H1 (cell line): ENCODE measurements around the gene PBX1. TPM values are rescaled to one million over a fixed set of nuclear protein-coding genes. Genes with fewer than 3 reads are reported as not detected.

Source experiments
- CTCF ChIA-PET: fragments of 300-600 bp; sonication (Branson Sonifier 250); formaldehyde crosslinking; loops from one replicate; lab custom pipeline; 2021; ENCODE audit not compliant: partially characterized antibody; lab: Charles Lee
- POLR2A ChIA-PET: fragments of 300-600 bp; sonication (Branson Sonifier 250); formaldehyde crosslinking; loops from one replicate; lab custom pipeline; 2021; ENCODE audit warnings: inconsistent platforms; ENCODE audit not compliant: partially characterized antibody; lab: Charles Lee
- DNase-seq, 2 experiments: peaks; one replicate each; pipeline versions ENCODE4 v3.0.0 to v3.0.0-alpha.2; 2010 to 2022; ENCODE audit warnings: low spot score in 2 of 2, low read depth in 1 of 2, mixed read lengths in 1 of 2
- FAIRE-seq: peaks from 2 replicates; lab custom pipeline; 2011; peaks lifted over from hg19 to GRCh38; lab: Jason Lieb, UNC
- H2AFZ ChIP-seq: 2 replicates; pipeline ENCODE4 v1.8.1; 2012; ENCODE audit warnings: low read length, inconsistent platforms
- H2AK5ac ChIP-seq: 2 replicates; pipeline ENCODE4 v1.6.1; 2013; ENCODE audit warnings: low read depth, low read length
- H2BK120ac ChIP-seq: replicated peaks from 2 replicates; pipeline ENCODE3; 2013; ENCODE audit warnings: low read depth, low read length, inconsistent platforms
- H2BK12ac ChIP-seq: 2 replicates; pipeline ENCODE4 v1.6.1; 2013; ENCODE audit warnings: low read depth, low read length
- H2BK15ac ChIP-seq: 2 replicates; pipeline ENCODE4 v1.6.1; 2013; ENCODE audit warnings: low read length
- H2BK20ac ChIP-seq: 2 replicates; pipeline ENCODE4 v1.6.1; 2013; ENCODE audit warnings: low read length
- H2BK5ac ChIP-seq: 2 replicates; pipeline ENCODE4 v1.6.1; 2013; ENCODE audit warnings: low read depth, low read length
- H3K14ac ChIP-seq: 2 replicates; pipeline ENCODE4 v1.6.1; 2013; ENCODE audit warnings: inconsistent platforms; ENCODE audit not compliant: insufficient read length
- H3K18ac ChIP-seq: 2 replicates; pipeline ENCODE4 v1.6.1; 2013; ENCODE audit warnings: low read length; ENCODE audit errors: extremely low read depth
- H3K23ac ChIP-seq: 2 replicates; pipeline ENCODE4 v1.6.1; 2013; ENCODE audit warnings: inconsistent platforms; ENCODE audit not compliant: insufficient read length
- H3K23me2 ChIP-seq: 2 replicates; pipeline ENCODE4 v1.6.1; 2013; ENCODE audit warnings: low read depth, low read length
- H3K27ac ChIP-seq: 2 replicates; pipeline ENCODE4 v1.6.1; 2011; ENCODE audit warnings: low read depth, low read length, inconsistent platforms
- H3K27me3 ChIP-seq, 4 experiments: replicated peaks in 1 of 4; 1 replicate in 1 of 4; 2 replicates in 3 of 4; pipeline versions ENCODE4 v1.6.1 to v1.8.1; 2011 to 2013; ENCODE audit warnings: low read length in 3 of 4, mild to moderate bottlenecking in 3 of 4, inconsistent platforms in 2 of 4, mixed read lengths in 2 of 4, moderate library complexity in 1 of 4; ENCODE audit not compliant: control insufficient read depth in 3 of 4, insufficient read depth in 3 of 4; ENCODE audit errors: extremely low read depth in 1 of 4
- H3K36me3 ChIP-seq, 4 experiments: 2 replicates each; pipeline versions ENCODE4 v1.6.1 to v1.8.1; 2011 to 2013; ENCODE audit warnings: mild to moderate bottlenecking in 4 of 4, low read length in 3 of 4, moderate library complexity in 2 of 4, control low read depth in 1 of 4, inconsistent platforms in 1 of 4; ENCODE audit not compliant: insufficient read depth in 4 of 4, control insufficient read depth in 2 of 4
- H3K4ac ChIP-seq: replicated peaks from 2 replicates; pipeline ENCODE3; 2013; ENCODE audit warnings: low read length, low read depth, mixed read lengths, inconsistent platforms; ENCODE audit not compliant: insufficient read length
- H3K4me1 ChIP-seq, 4 experiments: replicated peaks in 1 of 4; 1 replicate in 1 of 4; 2 replicates in 3 of 4; pipeline versions ENCODE4 v1.6.1 to v1.8.1; 2011 to 2013; ENCODE audit warnings: low read length in 3 of 4, inconsistent platforms in 2 of 4, mixed read lengths in 1 of 4; ENCODE audit not compliant: insufficient read depth in 4 of 4, control insufficient read depth in 3 of 4
- H3K4me2 ChIP-seq, 2 experiments: 2 replicates each; pipeline versions ENCODE4 v1.6.1 to v1.8.1; 2011 to 2013; ENCODE audit warnings: low read depth in 2 of 2, low read length in 2 of 2, control low read depth in 1 of 2, inconsistent platforms in 1 of 2, mild to moderate bottlenecking in 1 of 2; ENCODE audit not compliant: insufficient read depth in 1 of 2
- H3K4me3 ChIP-seq, 4 experiments: fragments of 200-600, 300-600 bp in 1 of 4; sonication (generic), shearing (Covaris generic), sonication (Bioruptor Twin) in 1 of 4; 2 replicates each; pipeline versions ENCODE4 v1.5.1 to v1.8.1; 2011 to 2016; ENCODE audit warnings: low read length in 4 of 4, low read depth in 3 of 4, control low read depth in 2 of 4, inconsistent platforms in 2 of 4, mild to moderate bottlenecking in 2 of 4, mixed read lengths in 1 of 4, moderate library complexity in 1 of 4; ENCODE audit not compliant: insufficient read depth in 2 of 4; ENCODE audit errors: extremely low read depth in 1 of 4
- H3K56ac ChIP-seq: replicated peaks from 2 replicates; pipeline ENCODE3; 2013; ENCODE audit warnings: low read depth, mild to moderate bottlenecking, mixed read lengths, low read length, inconsistent platforms; ENCODE audit not compliant: insufficient read length
- H3K79me1 ChIP-seq: 2 replicates; pipeline ENCODE4 v1.6.1; 2013; ENCODE audit warnings: low read depth, low read length, control low read depth
- H3K79me2 ChIP-seq, 2 experiments: 2 replicates each; pipeline versions ENCODE4 v1.6.1 to v1.8.1; 2012 to 2013; ENCODE audit warnings: low read length in 2 of 2, mild to moderate bottlenecking in 2 of 2, inconsistent platforms in 1 of 2; ENCODE audit not compliant: insufficient read depth in 2 of 2, control insufficient read depth in 1 of 2
- H3K9ac ChIP-seq, 4 experiments: replicated peaks in 1 of 4; 1 replicate in 1 of 4; 2 replicates in 3 of 4; pipeline versions ENCODE4 v1.6.1 to v1.8.1; 2011 to 2013; ENCODE audit warnings: low read depth in 3 of 4, low read length in 3 of 4, control low read depth in 2 of 4, mild to moderate bottlenecking in 2 of 4, moderate library complexity in 2 of 4, inconsistent platforms in 1 of 4; ENCODE audit errors: extremely low read depth in 1 of 4
- H3K9me3 ChIP-seq, 2 experiments: 2 replicates each; pipeline versions ENCODE4 v1.6.1 to v1.8.1; 2012 to 2013; ENCODE audit warnings: mild to moderate bottlenecking in 2 of 2, moderate library complexity in 2 of 2, control low read depth in 1 of 2, inconsistent platforms in 1 of 2, low read depth in 1 of 2, low read length in 1 of 2, mixed read lengths in 1 of 2; ENCODE audit not compliant: insufficient read depth in 2 of 2
- H4K20me1 ChIP-seq, 2 experiments: replicated peaks in 1 of 2; 2 replicates each; pipeline versions ENCODE3 to v1.8.1; 2011 to 2013; ENCODE audit warnings: inconsistent platforms in 2 of 2, low read length in 2 of 2, mild to moderate bottlenecking in 1 of 2; ENCODE audit not compliant: insufficient read depth in 2 of 2, control insufficient read depth in 1 of 2
- H4K5ac ChIP-seq: 2 replicates; pipeline ENCODE4 v1.6.1; 2013; ENCODE audit warnings: low read length, low read depth, mixed read lengths, inconsistent platforms; ENCODE audit not compliant: insufficient read length
- H4K8ac ChIP-seq: 2 replicates; pipeline ENCODE4 v1.8.0; 2013; ENCODE audit warnings: mild to moderate bottlenecking, moderate library complexity, low read length, inconsistent platforms; ENCODE audit not compliant: insufficient read depth; ENCODE audit errors: extremely low read depth
- H4K91ac ChIP-seq: replicated peaks from 2 replicates; pipeline ENCODE3; 2013; ENCODE audit warnings: low read length, mixed read lengths, inconsistent platforms; ENCODE audit not compliant: insufficient read length
- EGR1 ChIP-seq: IDR thresholded peaks from 2 replicates; pipeline ENCODE4 v1.6.1; 2011; ENCODE audit warnings: low read depth, low read length, borderline replicate concordance
- PHF8 ChIP-seq: fragments of 200-600 bp; sonication (generic); conservative IDR thresholded peaks from 2 replicates; pipeline ENCODE4 v1.7.1; 2012; ENCODE audit warnings: low read depth, mild to moderate bottlenecking, inconsistent platforms, low read length, moderate library complexity
- SIN3A ChIP-seq, 2 experiments: IDR thresholded peaks in 1 of 2; conservative IDR thresholded peaks in 1 of 2; 2 replicates each; pipeline ENCODE4 v1.6.1; 2011 to 2012; ENCODE audit warnings: low read length in 2 of 2, improper control_type of control experiment in 1 of 2, low read depth in 1 of 2, mild to moderate bottlenecking in 1 of 2
- WGBS, 2 experiments: shearing (Covaris generic) in 1 of 2; methylation state at CpG; one replicate each; pipeline versions ENCODE4 v1.1.6 to v1.1.7; 2013 to 2015; ENCODE audit warnings: low lambda C conversion rate in 2 of 2, mixed read lengths in 2 of 2, inconsistent platforms in 1 of 2, low coverage in 1 of 2, missing lambda C conversion rate in 1 of 2; ENCODE audit not compliant: insufficient replicate concordance in 2 of 2, insufficient coverage in 1 of 2, insufficient read length in 1 of 2; ENCODE audit errors: extremely low coverage in 1 of 2, missing lambda C conversion rate in 1 of 2; 5-methylcytosine and 5-hydroxymethylcytosine counted together
- polyA plus RNA-seq, 7 experiments: library from polyadenylated mRNA; depleted of rRNA in 3 of 7; stranded (reverse) in 5 of 7; unstranded in 2 of 7; fragments of >200 nt in 5 of 7; fragments of 200-250 nt in 2 of 7; gene quantifications; 1 replicate in 5 of 7; 2 replicates in 1 of 7; 4 replicates in 1 of 7; pipeline versions ENCODE4 v1.2.1 to v1.2.3, GENCODE V29; 2011 to 2013; ENCODE audit warnings: missing spikeins in 2 of 7, mixed read lengths in 2 of 7
- total RNA-seq: library from RNA; stranded (reverse); fragmentation: NEBNext Ultra II Directional; extraction: Animal tissue kit (Norgen Biotek cat#: 25700); gene quantifications from 2 replicates; pipeline ENCODE4 v1.2.1, GENCODE V29; 2021
- TF ChIP-seq, protein P1 (sequence below): IDR thresholded peaks from 2 replicates; pipeline ENCODE4 v1.6.1; 2012; ENCODE audit warnings: low read length, inconsistent platforms
- TF ChIP-seq, protein P2 (sequence below): IDR thresholded peaks from 2 replicates; pipeline ENCODE4 v1.6.1; 2011; ENCODE audit warnings: low read depth, mild to moderate bottlenecking, low read length; ENCODE audit not compliant: insufficient read depth

The PBX1 gene
- total and polyA plus RNA-seq, 2 of the 8 experiments (the other 6 are each of a cell fraction or from before 2014, with no cell fraction given) = 87.4 to 124 TPM

DNA sequence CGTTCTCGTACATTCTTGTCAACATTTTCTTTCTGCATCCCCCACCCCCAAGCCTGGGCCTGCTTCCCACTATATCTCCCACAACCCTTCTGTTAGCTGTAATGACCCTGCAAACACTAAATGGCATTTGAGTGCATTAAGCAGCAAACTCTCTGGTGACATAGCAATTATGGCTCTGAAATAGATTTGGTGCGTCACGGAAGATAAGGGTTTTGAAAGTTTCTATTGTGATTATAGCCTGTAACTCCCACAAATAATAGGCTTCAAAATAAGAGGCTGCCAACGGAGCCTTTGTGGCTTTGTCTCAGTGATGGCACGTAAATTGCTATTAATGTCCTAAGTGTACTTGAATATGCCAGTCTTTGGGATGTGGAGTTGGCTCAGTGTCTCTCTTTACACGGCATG is 277.6 kb downstream of the PBX1 start:
- POLR2A ChIA-PET = interaction anchor here (1.0 kb wide), 1 partner anchor 28 kb away, joined by 3 read pairs; no protein-coding TSS in a partner anchor
- FAIRE-seq (no peak), DNase-seq (no peak)
- no peak for TF ChIP-seq PHF8
- TF ChIP-seq, protein P1, sequence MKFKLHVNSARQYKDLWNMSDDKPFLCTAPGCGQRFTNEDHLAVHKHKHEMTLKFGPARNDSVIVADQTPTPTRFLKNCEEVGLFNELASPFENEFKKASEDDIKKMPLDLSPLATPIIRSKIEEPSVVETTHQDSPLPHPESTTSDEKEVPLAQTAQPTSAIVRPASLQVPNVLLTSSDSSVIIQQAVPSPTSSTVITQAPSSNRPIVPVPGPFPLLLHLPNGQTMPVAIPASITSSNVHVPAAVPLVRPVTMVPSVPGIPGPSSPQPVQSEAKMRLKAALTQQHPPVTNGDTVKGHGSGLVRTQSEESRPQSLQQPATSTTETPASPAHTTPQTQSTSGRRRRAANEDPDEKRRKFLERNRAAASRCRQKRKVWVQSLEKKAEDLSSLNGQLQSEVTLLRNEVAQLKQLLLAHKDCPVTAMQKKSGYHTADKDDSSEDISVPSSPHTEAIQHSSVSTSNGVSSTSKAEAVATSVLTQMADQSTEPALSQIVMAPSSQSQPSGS = no peak
- no peak for TF ChIP-seq SIN3A (conservative IDR thresholded peaks at IDR 0.05 in 1 of 2, IDR thresholded peaks at IDR 0.05 in 1 of 2; ENCODE audit: low read depth in 1 of 2, low read length in 2 of 2)
- TF ChIP-seq, protein P2, sequence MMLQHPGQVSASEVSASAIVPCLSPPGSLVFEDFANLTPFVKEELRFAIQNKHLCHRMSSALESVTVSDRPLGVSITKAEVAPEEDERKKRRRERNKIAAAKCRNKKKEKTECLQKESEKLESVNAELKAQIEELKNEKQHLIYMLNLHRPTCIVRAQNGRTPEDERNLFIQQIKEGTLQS = no peak
- no peak for TF ChIP-seq EGR1

More for the DNA sequence above, 277.6 kb downstream of the PBX1 start:
- CTCF ChIA-PET = interaction anchor here (0.9 to 1.0 kb wide), 2 partner anchors 16 to 49 kb away, joined by 3 read pairs; no protein-coding TSS in a partner anchor
- Histone ChIP-seq H3K27ac (no peak overlapping the region), H3K4ac (no peak overlapping the region), H3K23me2 (no peaks in the 10 kb centered on the region), H4K91ac (no peak overlapping the region), H2AFZ (no peak overlapping the region), H2BK15ac (no peak overlapping the region), H3K79me1 (peaks cover 5% of the 10 kb centered on the region; the same call in 1 of the 2 replicates), H4K20me1 (peaks cover 2 to 6% of the 10 kb centered on the region in 2 experiments), H2AK5ac (no peak overlapping the region), H3K36me3 (peaks cover 2 to 14% (median 7%) of the 10 kb centered on the region in 4 experiments; a peak in 5 of 8 replicates), H3K14ac (no peak overlapping the region), H3K27me3 (no peaks in the 10 kb centered on the region), H4K5ac (no peak overlapping the region), H3K23ac (no peak overlapping the region), H3K79me2 (0 out of 4 replicates have a peak, but pooled peaks cover 0 to 3% of the 10 kb centered on the region in 2 experiments), H4K8ac (no peak overlapping the region), H3K56ac (no peak overlapping the region), H2BK120ac (no peak overlapping the region), H3K9ac (no peak overlapping the region), H3K4me2 (no peak overlapping the region), H2BK12ac (no peak overlapping the region), H2BK5ac (no peak overlapping the region), H3K9me3 (no peaks in the 10 kb centered on the region), H3K4me3 (no peak overlapping the region), H3K18ac (no peak overlapping the region), H3K4me1 (peaks cover 0 to 7% (median under 1%) of the 10 kb centered on the region in 4 experiments; a peak in 3 of 7 replicates), H2BK20ac (no peak overlapping the region)
- 95% methylated on average over 7 of the region's 7 CpGs; no CpG with 5 or more reads in 1 of the 2 experiments for WGBS, 2 experiments
